ENCODE measurements around the gene ZDHHC3.
A peak's percentile ranks its signal among the peaks of the same experiment; 100 is the strongest.

ZDHHC3 gene

DNA sequence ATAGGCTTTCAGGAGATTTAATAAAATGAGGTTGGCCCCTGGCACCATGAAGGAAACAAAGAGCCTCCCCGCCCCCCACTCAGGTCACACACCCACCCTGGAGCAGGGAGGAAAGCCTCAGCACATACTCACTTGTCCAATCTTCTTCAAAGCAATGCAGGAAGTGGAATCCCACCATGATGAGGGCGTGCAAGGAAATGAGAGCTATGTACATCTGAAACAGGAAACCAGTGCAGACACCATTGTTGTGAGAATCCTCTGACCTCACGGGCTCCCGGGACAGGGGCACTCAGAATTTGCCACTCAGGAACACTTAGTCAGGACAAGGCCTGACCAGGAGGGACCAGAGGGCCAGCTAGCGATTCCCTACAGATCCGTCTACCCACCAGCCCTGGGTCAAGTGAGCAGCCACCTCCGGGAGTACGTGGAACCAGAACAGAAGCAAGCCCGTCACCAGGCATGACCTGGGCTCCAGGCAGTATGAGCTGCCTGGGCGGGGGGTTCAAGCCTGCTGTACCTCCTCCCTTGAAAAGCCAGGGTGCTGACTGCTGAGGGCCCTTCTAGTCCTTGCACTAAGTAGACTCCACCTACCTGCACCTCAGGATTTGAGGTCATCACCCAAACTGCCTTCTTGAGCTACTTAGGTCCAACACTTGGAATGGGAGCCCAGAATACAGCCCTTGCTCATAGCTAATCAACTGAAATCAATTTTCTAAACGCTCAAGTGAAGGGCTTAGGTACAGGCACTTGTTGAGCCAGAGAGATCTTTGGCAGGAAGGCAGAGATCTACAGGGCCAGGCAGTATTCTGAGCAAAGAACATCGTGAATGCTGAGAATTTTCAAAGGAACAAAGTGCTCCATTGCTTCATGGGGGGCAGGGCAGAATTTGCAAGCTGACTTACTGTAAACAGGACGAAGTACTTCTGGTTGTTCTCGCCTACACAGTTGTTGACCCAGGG lies 42.7 kb downstream of the ZDHHC3 start:
- H3K4me3 ChIP-seq (ENCODE audit: low read depth, low read length), result no peak overlapping the region
- DNase-seq (ENCODE audit: low read depth), result no peak

DNA sequence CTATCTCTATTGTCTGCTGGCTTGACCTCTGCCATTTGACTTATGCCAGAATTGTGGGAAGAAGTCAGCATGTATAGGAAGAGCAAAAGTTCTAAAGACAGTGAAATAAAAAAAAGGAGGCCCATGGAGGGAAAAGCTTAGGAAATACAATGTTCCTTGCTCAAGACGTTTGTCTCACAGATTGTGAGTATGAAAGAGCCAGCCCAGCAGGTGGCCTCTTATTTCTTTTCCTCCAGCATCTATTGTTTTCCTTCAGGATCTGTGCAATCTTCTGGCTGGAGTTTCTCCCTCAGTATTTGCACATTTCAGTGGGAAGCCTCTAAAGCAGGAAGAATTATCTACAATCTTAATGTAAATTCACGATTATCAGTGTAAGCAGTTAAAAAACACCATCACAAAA lies 43.7 kb downstream of the ZDHHC3 start:
- no peak for DNase-seq (ENCODE audit: low read depth)
- H3K4me3 ChIP-seq (ENCODE audit: low read depth, low read length), result no peak overlapping the region

DNA sequence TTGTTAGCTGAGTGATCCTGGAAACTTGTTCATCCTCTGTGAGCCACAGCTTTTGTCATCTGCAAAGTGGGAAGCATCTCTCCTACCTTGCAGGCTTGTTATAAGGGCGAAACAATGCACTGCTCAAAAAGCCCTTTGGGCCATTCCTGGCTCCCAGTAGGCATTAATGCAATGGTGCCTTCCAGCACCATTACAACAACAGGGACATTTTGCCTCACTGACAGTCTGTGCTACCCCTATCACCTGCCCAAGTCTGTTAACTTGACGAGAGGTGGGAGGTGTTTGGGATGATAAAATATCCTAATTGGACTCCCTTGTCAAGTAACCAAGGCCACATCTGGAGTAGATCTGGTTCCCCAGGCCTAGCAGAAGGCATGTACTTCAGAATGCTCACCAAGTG lies 44.2 kb downstream of the ZDHHC3 start:
- DNase-seq (ENCODE audit: low read depth), result no peak
- no peak overlapping the region for H3K4me3 ChIP-seq (ENCODE audit: low read depth, low read length)

DNA sequence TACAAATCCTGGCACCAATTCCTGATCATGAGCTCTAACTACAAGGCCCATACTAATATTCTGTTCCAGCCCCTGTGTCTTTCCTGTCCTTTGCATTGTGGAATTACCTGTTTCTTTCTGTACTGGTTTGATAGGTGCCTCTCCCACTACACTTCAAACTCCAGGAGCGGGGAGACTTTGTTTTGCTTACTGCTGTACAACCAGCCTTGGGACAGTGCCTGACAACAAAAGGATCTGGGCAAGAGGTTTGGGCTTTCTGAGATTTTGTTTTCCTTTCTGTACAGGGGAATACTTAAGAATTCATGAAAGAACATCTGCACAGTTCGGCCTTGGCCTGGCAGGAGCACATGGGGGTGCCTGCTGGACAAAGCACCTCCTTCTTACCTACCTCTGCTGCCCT lies 45.1 kb downstream of the ZDHHC3 start:
- H3K4me3 ChIP-seq (ENCODE audit: low read depth, low read length), result no peak overlapping the region
- no peak for DNase-seq (ENCODE audit: low read depth)

DNA sequence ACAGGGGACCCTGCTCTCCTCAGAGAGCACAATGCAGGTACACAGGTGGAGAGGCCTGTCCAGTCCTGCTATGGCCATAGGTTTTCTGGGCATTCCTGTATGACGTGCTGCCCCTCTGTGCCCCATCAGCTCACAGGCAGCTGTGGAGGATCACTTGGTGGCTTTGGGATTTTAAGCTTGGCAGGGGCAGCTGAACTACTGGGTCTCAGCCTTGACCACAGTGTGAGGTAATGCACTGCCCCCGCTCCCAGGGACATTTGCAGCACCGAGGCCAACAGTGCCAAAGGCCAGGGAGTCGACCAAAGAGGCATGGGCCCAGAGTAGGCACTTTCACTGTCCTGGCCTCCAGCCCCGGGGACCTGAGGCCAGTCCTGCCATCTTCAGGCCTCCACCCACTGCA lies 46.2 kb downstream of the ZDHHC3 start:
- H3K4me3 ChIP-seq (ENCODE audit: low read depth, low read length), result no peak overlapping the region
- DNase-seq (ENCODE audit: low read depth), result no peak

DNA sequence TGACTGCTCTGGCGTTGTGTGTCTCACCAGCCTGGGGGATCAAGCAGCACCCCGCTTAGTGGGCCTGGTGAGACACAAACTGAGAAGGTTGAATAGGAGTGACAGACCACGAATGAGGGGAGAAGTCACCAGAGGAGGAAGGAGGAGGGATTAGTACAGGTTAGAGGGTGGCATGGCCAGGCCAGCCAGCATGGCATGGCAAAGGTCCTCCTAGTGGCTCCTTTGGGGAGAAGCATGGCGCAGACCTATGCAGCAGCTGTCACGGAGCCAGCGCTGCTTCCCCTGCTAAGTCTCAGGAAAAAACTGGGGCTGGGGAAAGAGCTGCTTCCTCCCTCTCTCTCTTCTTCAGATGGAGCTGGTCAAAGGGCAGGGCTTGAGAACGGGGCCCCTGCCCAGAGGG lies 48.6 kb downstream of the ZDHHC3 start:
- DNase-seq (ENCODE audit: low read depth), result no peak
- H3K4me3 ChIP-seq (ENCODE audit: low read depth, low read length), result no peak overlapping the region

DNA sequence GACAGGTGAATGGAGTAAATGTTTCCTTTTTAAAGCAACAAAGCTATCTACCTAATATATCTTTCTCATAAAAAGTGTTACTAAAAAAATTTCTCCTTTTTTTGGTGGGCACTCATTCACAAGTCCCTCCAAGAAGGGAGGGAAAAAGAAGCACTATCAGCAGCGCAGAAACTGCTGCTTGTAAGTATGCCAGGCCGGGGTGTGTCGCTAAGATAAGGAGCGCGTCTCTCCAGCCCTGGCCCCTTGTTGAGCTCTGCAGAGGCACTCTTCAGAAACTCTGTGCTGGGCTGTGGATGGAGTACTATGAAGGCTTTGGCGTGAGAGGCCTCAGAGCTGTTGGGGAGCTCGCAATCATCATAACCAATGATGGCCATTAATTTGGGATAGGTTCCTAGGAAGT lies 49.1 kb downstream of the ZDHHC3 start:
- no peak for DNase-seq (ENCODE audit: low read depth)
- H3K4me3 ChIP-seq (ENCODE audit: low read depth, low read length), result no peak overlapping the region

DNA sequence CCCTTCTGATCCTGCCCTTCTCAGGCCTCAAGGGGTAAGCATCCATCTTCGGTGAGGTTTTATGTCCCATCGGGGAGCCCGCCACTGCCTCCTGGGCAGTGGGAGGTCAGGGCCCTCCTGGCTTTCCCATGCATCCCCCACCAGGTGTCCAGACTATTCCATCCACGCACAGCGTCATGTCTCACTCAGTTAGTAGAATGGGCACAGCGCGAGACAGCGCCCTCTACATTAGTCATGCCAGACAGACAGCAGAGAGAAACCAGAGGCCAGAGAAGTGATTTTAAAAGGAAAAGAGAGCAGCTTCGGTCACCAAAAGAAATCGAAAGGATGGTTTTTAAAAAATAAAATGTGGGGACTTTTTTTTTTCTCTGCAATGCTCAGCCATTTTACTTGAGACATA lies 49.8 kb downstream of the ZDHHC3 start:
- no peak overlapping the region for H3K4me3 ChIP-seq (ENCODE audit: low read depth, low read length)
- DNase-seq (ENCODE audit: low read depth), result no peak

DNA sequence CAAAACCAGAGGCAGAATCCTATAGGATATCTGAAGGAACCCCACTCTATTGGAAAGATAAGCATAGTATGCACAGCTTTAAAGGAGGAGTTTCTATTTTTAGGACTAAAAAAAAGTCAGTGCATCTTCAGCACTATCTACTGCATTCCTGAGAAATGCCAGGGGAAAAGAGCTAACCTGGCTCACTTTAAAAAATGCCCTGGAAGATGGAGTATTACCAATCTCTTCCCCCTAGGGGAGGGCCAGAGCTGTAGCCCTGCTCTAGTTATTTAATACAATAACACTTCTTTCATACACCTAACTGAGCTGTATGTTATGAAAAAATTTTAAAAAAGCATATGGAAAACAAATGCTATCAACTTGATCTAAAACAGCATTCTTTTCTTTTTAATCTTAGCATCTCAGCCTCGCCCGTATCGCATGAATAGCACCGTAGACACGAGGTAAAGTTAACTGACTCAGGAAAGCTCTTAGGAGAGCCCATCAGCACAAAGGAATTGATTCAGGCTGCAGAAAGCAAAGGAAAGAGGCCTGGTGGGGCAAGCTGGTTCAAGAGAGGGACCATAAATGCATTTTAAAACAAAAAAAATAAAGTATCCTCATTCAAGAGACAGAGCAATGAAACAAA lies 51.4 kb downstream of the ZDHHC3 start:
- no peak overlapping the region for H3K4me3 ChIP-seq (ENCODE audit: low read depth, low read length)
- DNase-seq (ENCODE audit: low read depth), result no peak

DNA sequence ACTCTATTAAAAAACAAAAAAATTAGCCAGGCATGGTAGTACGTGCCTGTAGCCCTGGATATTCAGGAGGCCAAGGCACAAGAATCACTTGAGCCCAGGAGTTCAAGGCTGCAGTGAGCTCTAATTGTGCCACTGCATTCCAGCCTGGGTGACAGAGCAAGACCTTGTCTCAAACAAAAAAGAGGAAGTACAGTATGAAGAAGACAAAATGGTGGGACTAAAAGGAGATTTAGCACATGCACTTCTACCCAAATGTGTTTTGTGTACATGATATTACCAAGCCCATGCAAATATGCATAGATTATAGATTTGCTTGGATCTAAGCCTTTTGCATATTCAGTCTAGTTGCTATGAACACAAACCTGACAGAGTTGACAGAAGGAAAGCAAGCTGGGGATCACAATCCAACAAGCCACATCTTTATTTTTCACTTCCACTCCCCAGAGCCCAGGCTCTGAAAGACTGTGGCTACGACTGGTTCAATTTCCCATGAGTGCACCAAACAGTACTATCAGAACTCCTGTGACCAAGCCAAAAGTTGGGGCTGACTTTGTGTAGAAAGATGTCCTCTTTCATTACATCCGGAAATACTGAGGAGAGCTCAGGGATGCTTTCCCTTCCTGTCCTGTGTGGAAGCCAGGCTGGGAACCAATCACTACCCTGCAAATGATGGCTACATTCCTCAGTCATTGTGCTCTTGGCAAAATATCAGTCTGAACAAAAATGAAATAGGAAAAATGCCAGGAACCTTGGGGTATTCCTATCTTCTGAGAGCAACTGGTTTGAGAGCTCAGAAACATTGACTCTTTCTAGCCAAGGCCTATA lies 52.1 kb downstream of the ZDHHC3 start:
- peak; percentile 8 for DNase-seq (ENCODE audit: low read depth)
- H3K4me3 ChIP-seq (ENCODE audit: low read depth, low read length), result no peak overlapping the region

DNA sequence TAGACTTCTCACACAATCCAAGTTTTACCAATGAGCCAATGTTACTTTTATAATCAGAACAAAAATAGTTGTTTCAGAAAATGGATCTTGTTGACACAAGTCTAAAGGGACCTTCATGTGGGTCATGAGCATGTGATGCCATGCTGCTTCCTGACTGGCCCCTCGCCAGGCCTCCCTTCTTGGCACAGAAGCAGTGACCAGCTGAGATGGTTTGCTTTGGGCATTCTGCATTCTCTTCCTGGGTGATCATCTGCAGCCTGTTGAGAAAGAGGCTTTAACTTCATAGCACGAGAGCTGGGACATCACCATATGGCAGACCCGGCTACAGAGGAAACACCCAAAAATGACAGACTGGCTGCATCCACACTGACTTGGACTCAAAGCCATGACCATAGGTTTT lies 55.9 kb downstream of the ZDHHC3 start:
- no peak for DNase-seq (ENCODE audit: low read depth)
- H3K4me3 ChIP-seq (ENCODE audit: low read depth, low read length), result no peak overlapping the region

DNA sequence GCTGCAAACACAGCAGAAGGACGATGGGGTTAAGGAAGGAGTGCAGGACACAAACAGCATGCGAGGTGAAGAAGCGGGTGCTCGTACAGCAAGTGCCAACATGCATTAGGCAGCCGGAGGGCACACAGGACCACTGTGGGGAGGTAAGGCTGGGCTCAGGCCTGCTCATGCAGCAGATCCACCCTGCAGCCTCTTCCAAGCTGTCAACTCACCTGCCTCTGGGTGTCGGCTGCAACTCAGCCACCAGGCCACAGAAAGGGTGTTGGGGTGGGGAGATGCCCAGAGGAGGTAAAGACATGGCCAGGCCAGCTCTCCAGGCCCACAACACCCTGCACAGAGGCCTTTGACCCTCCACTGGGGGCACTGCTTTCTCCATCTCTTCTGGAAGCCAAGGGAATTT lies 57.4 kb downstream of the ZDHHC3 start:
- no peak for DNase-seq (ENCODE audit: low read depth)
- H3K4me3 ChIP-seq (ENCODE audit: low read depth, low read length), result no peak overlapping the region

DNA sequence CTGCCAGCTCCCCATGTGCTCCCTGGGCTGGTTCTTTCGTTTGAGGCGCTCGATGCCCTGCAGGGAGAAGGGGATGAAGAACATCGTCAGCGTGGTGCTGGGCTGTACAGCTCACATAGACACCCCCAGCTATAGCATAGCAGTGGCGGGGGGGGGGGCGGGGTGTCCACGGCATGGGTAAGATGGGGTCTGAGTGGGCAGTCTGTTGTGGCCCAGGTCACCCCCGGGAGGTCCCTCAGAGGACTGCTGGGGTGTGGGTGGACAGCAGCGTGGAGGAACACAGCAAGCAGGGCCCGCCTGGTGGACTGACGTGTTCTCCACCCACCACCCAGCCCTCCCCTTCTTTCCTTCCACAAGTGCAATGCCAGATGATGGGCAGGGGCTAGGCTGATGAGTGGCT lies 57.9 kb downstream of the ZDHHC3 start:
- DNase-seq (ENCODE audit: low read depth), result no peak
- no peak overlapping the region for H3K4me3 ChIP-seq (ENCODE audit: low read depth, low read length)

DNA sequence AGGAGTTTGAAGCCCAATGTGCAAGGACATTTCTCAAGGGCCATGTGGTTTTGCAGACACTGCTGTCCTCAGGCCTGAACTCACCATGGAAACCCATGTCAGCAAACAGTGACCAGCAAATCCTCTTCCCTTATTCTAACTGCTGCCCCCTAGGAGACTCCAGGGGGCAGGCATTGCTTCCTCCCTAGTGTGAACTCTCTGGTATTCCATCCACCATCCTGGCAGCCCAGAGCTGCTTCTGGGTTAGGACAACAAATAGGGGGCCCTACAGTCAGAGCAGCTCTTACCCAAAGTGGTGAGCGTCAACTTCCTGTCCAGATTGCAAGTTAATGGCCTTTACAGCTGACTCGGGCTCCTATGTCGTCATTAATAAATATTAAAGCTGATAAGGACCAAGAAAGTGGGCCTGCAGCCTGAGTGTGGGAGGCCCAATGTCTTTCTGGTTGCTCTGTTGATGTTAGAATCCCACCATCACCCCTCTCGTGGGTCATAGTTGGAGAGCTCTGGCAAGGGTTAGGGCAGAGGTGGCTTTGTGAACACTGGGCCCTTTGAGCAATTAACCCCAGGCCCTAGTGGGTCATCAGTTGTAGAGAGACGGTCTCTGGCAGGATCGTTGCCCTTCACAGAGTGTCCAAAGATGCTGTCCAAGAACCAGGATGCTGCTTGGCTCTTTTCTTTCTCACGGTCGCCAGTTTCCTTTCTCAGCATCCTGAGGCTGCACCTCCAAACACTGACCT lies 60.1 kb downstream of the ZDHHC3 start:
- no peak overlapping the region for H3K4me3 ChIP-seq (ENCODE audit: low read depth, low read length)
- DNase-seq (ENCODE audit: low read depth), result no peak

DNA sequence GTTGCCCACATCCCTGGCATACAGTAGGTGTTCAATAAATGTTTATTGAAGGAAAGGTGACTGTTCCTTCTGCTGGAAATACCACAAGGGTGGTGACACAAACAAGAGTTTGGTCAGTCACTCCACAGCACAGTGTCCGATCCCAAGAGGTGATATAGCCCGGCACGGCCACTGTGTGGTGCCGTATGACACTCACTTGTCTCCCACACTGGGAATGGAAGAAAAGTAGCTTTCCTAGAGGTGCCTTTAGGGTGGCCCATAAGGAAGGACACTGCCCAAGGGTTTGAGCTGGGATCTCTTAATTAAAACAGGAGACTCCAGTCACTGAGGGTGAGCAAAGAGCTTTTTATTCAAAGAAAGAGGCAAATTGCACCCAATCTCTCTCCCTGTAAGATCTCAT lies 61.0 kb downstream of the ZDHHC3 start:
- no peak for DNase-seq (ENCODE audit: low read depth)
- no peak overlapping the region for H3K4me3 ChIP-seq (ENCODE audit: low read depth, low read length)

DNA sequence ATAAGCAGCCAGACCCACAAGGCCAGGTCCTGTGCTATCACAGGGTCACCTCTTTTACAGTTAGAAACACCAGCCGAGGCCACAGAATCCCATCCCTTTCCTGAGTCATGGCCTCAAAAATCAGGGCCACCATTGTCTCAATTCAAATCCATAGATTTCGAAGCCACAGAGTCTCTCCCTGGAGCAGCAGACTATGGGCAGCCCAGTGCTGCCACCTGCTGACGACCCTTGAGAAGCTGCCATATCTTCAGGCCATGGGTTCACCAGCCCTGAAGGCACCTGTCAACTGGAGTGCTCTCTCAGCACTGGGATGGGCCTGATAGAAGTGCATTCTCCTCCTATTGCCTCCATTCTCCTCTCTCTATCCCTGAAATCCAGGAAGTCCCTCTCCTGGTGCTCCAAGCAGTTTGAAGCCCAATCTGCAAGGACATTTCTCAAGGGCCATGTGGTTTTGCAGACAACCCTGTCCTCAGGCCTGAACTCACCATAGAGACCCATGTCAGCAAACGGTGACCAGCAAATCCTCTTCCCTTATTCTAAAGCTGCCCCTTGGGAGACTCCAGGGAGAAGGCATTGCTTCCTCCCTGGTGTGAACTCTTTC lies 62.0 kb downstream of the ZDHHC3 start:
- DNase-seq (ENCODE audit: low read depth), result peak; percentile 25
- H3K4me3 ChIP-seq (ENCODE audit: low read depth, low read length), result no peak overlapping the region

DNA sequence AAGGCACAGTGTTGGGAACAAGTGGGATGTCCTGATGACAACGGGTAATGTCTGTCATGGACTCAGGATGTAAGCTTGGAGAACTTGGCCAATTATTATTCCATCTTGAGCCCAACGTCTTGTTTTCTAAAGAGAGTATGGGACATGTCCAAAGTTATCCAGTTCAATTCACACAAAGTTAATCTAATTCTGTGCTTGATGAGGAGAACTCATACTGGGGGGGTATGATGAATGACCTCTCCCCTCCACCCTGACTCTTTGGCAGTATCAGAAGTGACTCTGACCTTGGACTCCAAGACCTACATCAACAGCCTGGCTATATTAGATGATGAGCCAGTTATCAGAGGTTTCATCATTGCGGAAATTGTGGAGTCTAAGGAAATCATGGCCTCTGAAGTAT lies 65.3 kb downstream of the ZDHHC3 start:
- no peak for DNase-seq (ENCODE audit: low read depth)
- H3K4me3 ChIP-seq (ENCODE audit: low read depth, low read length), result no peak overlapping the region

DNA sequence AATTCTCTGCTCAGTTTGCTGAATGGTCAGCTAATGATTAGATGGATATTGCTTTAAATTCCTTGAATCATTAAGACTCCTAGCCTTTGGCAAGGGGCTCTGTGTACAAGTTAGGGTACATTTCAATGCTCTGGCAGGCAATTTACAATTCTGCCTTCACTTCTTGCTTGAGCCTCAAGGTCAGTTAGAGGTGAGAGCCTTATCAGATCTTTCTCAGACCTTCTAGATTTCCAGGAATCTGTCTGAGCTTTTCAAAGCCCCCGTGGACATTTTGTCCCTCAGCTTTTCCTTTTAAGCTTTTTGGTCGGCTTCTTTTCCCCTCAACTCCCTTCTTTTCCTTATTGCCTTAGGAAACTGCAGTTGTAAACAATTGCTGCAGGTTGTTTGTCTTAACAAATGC lies 66.9 kb downstream of the ZDHHC3 start:
- H3K4me3 ChIP-seq (ENCODE audit: low read depth, low read length), result no peak overlapping the region
- DNase-seq (ENCODE audit: low read depth), result no peak

DNA sequence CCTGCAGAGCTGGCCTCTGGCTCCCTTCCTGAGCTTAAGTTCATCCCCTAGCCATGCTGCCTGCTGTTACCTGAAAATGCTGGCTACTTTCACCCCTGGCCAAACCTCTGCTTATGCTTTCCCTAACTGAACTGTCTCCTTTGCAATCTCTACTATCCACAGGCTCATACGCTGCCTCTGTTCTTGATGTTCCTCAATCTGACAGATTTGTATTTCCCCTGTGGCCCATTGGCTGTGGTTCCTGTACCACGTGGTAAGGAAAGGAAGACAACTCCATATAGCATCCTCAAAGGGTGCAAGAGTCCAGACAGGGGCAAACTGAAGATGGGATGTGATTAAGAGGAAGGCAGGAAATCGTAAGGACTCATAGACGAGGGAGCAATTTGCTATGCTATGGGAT lies 68.4 kb downstream of the ZDHHC3 start:
- no peak for DNase-seq (ENCODE audit: low read depth)

More for the DNA sequence above, 68.4 kb downstream of the ZDHHC3 start:
- no peak overlapping the region for H3K4me3 ChIP-seq (ENCODE audit: low read depth, low read length)

All from skeletal muscle cell (primary cell).